GM18498 (cell line): ENCODE measurements around the gene MYDGF.

Experiments used
- ATAC-seq: cut with Tn5 transposase; IDR thresholded peaks from one replicate; pipeline ENCODE4 v1.9.1; 2021; ENCODE audit warnings: mild to moderate bottlenecking, moderate library complexity; ENCODE audit not compliant: unreplicated experiment

MYDGF gene

DNA sequence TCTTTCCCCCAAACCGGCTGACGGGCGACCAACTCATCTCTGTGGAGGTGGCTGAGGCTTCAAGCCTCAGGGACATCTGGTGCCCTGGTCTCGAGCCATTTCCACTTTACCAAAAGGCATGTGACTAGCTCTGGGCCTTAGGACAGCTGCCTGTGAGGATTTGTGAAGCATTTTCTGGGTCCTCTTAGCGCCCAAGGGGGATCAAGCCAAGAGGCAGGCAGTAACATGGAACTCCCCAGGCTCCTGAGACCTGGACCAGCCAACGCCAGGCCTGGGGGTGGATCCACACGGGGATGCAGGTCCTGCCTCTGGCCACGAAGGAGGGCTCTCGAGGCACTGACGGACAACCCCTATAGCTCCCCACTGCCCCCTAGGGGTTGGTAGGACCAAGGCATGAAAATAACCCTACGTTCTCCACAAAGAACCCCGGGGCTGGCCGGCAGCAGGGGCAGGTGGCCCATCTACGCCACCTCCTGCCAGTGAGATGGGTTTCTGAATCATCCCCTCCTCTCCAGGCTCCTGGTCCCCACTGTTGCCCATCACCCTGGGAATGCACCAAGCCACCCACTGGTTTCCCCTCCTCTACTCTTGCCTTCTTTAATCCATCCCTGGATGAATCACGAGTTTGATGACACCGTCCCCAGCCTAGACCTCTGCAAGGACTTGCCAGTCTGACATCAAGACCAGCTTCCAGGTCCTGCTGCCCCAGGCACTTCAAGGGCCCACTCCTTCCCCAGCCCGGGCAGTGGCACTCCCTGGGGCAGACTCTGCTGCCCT lies 7.0 kb upstream of the MYDGF start:
- ATAC-seq: no peak

DNA sequence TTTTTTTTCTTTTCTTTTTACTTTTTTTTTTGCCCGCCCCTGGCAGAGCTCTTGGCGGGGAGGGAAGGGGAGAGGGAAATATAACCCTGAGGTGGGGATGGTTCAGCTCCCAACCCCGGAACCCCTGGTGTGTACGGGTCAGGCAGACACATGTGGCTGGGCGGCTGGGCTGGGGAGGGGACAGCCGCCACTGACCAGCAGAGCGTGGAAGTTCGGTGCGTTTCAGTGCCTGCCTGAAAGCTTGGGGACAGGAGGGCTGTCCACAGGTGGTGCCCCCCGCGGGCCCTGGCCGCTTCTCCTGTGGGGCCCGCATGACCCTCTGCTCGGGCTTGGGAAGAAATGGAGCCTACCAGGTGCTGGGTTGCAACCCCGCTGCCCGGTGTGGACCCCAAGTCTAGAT lies 5.2 kb upstream of the MYDGF start:
- ATAC-seq: no peak

DNA sequence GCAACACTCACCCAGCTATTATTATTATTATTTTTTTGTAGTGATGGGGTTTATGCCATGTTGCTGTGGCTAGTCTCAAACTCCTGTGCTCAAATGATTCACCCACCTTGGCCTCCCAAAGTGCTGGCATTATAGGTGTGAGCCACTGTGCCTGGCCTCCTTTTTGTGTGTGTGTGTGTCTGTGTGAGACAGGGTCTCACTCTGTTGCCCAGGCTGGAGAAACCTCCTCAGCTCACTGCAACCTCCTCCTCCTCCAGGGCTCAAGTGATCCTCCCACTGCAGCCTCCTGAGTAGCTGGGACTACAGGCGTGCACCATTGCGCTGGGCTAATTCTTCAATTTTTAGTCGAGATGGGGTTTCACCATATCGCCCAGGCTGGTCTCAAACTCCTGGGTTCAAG lies 3.6 kb upstream of the MYDGF start:
- no peak for ATAC-seq

DNA sequence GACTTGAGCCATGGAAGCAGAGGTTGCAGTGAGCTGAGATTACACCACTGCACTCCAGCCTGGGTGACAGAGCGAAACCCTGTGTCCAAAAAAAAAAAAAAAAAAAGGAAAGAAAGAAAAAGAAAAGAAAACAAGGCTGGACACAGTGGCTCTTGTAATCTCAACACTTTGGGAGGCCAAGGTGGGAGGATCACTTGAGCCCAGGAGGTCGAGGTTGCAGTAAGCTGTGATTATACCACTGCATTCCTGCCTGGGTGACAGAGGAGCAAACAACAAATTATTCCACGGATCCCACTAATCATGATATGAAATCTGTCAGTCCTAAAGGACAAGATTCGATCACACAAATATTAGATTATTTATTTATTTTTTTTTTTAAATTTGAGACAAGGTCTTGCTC lies 3.1 kb upstream of the MYDGF start:
- no peak for ATAC-seq

DNA sequence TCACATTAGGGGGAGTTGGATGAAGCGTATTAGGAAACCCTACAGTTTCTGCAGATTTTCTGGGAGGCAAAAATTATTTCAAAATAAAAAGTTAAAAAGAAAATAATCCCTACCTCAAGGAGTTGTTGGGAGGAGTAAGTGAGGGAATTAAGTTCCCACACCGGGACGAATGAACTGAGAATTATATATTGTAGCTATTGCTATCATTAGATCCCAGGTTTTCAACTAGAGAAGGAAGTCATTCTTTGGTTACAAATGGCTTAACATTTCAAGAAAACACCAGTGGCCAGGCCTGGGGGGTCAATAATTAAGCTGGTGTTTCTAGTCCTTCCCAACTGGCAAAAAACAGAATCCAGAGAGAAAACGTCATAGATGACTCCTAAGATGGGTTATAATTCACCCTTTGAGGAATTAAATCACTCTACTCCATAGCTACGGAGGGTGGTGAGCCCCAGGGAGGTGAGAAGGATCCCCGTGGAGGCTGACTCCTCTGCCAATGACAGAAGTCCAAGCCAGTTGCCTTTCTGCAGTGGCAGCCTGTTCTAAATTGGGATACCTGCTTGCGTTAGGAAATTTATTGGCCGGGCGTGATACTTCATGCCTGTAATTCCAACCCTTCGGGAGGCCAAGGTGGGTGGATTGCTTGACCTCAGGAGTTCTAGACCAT lies 1.2 kb upstream of the MYDGF start:
- ATAC-seq: no peak

DNA sequence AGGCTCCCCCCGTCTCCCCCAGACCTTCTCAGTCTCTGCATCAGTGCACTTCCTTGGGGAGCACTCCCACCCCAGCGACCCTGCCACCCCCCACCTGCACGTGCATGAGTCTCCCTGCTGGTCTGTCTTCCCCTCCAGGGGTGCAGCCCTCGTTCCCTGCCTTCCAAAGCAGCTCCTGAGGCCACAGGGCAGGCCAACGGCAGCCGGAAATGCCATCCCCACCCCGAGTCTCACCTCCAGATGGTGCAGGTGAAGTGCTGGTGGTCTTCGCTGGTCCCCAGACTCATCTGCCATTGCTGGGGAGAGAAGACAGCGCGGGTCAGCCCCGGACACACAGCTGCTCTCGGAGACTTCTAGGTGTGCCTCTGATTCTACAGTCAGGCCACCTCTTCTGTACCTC lies 5.5 kb downstream of the MYDGF start:
- no peak for ATAC-seq

DNA sequence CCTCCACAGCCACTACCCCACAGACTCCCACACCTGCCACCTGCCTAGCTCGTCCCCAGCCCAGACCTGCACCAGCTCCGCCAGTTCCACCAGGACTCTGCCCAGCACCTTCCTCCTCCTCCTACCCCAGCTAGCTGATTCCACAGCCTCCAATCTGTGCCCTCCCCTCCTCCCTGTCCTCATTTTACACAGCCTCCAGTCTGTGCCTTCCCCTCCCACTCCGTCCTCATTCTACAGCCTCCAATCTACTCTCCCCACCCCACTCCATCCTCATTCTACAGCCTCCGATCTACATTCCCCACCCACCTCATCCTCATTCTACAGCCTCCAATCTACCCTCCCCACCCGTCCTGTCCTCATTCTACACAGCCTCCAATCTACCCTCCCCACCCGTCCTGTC lies 7.3 kb downstream of the MYDGF start:
- no peak for ATAC-seq

DNA sequence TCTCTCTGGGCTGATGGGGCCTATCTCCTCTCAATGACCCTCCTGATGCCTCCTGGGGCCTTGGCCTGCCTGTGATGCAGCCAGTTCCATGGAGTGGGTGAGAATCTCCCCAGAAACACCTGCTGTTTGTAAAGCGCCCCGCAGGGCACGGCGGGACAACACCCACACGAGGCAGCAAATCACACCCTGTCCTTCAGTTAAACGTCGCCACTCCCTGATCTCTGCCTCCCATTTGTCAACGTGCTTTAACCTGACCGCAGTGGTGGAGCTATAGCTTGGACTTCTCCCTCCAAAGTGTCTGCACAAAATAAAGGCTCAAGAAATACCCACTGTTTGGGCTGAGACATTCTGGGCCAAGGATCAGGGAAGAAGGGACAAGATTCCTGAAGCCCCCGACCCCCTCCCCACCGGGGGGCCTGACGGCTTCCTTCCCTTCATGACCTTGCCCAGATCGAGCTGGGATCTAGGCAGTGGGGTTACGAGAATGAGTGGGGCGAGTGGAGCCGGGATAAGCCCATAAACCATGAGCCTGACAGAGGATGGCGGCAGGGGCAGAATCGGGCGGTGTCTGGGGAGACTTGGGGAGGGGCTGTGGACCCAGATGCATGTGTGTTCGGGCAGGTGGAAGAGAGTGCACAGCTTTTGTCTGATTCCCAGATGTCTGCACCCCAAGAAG lies 8.0 kb downstream of the MYDGF start:
- ATAC-seq: no peak

DNA sequence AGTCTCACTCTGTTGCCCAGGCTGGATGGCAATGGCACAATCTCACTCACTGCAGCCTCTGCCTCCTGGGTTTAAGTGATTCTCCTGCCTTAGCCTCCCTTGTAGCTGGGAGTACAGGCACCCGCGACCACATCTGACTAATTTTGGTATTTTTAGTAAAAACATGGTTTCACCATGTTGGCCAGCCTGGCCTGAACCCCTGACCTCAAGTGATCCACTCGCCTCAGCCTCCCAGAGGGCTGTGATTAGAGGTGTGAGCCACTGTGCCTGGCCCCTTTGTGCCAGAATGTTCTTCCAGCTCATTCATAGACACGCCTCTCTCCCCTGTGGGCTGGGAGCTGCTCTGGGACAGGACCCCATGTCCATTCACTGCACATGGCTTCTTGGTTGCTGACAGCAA lies 9.1 kb downstream of the MYDGF start:
- no peak for ATAC-seq

DNA sequence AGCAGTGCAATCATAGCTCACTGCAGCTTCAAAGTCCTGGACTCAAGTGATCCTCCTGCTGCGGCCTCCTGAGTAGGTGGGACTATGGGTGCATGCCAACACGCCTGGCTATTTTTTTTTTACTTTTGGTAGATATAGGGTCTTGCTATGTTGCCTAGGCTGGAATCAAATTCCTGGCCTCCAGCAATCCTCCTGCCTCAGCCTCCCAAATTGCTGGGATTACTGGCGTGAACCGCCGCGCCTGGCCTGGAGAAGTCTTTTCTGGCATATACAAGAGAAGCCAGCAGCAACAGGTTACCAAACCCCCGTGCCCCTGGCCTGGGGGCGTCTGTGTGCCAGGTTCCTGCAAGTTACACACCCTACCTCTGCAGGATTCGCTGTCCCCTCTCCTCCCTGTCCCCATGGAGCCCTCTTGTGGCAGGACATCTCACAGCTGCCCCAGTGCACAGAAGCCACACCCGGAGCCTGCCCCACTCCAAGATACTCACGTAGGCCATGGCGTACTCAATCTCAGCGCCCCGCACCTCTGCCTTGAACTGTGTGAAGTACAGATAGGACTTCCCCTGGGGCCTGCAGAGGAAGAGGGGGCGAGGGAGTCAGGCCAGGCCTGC lies 9.9 kb downstream of the MYDGF start:
- no peak for ATAC-seq

DNA sequence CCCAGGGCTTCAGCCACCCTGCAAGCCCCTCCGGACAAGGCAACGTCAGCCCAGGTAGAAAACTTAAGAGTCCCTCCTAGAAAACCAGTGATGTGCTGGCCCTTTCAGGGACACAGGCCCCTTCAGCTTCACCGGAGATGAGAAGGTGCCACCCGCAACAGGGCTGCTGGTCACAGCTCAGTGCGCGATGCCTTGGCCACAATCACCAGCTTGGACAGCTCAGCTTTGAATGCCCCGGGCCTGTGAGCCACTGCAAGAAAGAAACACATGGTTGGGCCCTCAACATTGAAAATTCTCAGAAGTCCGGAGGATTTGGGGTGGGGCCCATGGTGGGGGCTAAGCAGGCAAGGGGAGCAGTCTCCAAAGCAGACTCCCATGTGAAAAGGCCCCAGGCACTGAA lies 12.3 kb downstream of the MYDGF start:
- no peak for ATAC-seq

DNA sequence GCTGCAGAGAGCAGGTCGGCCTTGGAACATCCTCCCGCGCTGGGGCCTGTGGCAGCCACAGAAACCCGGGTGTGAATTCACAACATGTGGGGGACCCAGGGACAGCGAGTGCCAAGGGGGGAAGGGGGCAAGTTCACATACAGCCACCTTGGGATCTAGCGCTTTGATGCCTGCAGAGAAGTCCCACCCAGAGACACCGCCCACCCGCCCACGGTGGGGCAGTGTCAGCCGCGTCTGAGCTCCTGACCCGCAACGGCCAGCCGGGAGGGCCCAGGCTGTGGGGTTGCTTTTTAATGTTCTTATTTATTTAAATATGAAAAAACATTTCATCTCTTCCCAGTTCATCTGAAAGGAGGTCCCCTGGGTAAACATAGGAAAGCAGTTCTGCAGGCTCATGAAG lies 12.9 kb downstream of the MYDGF start:
- no peak for ATAC-seq

DNA sequence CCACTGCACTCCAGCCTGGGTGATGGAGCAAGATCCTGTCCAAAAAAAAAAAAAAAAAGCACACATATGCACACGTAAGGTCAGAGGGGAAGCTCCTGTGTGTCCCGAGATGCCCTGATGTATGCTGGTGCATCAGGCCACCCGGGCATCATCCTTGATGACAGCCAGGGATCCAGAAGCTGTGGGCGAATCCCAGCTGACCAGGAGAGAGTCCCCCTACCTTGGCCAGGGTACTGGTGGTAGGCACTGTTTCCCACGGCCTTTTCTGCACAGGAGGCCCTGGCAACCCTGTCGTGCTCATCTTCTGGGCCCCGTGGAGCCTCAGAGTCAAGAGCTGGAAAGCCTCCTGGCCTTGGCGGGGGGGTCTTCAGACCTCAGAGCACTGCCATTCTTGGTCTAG lies 14.0 kb downstream of the MYDGF start:
- no peak for ATAC-seq

DNA sequence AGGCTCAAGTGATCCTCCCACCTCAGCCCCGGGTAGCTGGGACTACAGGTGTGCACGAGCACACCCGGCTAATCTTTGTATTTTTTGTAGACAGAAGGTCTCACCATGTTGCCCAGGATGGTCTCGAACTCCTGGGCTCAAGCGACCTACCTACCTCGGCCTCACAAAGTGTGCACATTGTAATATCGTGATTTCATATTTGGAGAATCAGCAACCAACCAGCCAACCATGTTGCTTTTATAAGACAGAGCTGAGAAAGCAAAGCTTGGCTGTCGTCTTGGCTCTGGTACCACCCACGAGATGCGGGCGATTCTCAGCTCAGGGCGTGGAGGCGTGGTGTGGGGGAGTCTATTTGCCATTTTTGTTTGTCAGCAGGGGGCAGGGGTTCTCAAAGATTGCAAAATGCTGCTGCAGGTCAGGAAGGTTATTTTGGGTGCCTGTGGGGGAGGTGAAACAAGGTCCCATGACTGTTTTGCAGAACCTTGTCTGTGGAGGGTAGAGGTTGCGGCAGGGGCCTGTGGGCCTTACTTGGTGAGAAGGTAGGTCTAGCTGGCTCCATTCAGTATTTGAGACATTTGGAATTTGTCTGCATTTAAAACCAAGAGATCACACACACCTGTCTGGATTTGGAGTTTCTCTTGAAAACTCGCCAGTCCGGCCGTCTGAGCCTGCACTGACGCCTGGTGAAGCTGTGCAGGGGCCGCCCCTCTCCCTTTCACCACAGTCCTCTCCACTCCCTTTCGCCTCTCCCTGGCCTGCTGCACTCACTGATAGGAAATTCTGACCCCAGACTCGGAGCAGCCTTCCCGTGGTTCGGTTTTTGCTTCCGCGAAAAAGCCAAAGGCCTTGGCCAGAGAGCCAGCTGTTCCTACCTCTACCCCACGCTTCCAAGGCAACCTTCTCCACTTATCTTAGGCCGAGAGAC lies 15.4 kb downstream of the MYDGF start:
- ATAC-seq: no peak

DNA sequence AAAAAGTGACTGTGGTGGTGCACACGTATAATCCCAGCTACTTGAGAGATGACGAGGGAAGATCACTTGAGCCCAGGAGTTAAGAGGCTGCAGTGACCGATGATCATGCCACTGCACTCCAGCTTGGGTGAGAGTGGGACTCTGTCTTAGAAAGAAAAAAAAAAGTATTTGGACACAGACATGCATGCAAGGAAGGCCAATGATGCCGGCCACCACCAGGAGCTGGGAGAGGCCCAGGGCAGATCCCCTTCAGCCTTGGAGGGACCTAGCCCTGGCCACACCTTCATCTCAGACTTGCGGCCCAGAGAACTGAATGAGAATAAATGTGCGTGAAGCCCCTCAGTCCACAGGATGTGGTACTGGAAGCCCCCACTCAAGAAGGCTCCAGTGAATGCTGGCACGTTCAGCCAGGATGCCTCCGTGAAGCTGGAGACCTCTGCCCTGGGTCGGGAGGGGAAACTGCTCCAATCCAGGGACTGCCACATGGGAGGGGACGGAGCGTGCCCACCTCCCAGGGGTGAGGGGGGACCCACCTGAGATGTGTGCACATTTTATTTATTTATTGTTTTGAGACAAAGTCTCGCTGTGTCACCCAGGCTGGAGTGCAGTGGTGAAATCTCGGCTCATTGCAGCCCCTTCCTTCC lies 16.2 kb downstream of the MYDGF start:
- no peak for ATAC-seq

DNA sequence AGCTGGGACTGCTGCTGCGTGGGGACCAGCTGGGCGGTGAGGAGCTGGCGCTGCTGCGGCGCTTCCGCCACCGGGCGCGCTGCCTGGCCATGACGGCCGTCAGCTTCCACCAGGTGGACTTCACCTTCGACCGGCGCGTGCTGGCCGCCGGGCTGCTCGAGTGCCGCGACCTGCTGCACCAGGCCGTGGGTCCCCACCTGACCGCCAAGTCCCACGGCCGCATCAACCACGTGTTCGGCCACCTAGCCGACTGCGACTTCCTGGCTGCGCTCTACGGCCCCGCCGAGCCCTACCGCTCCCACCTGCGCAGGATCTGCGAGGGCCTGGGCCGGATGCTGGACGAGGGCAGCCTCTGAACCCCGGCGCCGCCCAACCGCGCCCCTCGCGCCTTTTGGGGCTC lies 18.1 kb downstream of the MYDGF start:
- no peak for ATAC-seq

DNA sequence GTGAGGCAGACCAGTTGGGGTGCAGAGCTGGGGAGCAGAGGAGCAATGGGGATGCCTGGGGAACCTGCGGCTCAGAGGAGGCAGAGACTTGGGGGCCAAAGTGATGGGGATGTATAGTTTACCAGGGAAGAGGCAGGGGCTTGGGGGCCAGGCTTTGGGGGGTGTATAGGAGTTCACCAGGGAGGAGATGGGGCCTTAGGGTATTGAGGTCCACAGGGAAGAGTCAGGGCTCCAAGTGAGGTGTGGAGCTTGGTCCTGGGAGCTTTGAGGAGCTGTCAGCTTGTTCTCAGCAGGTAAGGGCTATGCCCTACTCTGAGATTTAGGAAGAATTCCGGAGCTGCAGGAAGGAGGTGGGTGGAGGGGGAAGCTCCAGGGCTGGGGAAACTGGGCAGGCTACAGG lies 20.0 kb downstream of the MYDGF start:
- no peak for ATAC-seq

DNA sequence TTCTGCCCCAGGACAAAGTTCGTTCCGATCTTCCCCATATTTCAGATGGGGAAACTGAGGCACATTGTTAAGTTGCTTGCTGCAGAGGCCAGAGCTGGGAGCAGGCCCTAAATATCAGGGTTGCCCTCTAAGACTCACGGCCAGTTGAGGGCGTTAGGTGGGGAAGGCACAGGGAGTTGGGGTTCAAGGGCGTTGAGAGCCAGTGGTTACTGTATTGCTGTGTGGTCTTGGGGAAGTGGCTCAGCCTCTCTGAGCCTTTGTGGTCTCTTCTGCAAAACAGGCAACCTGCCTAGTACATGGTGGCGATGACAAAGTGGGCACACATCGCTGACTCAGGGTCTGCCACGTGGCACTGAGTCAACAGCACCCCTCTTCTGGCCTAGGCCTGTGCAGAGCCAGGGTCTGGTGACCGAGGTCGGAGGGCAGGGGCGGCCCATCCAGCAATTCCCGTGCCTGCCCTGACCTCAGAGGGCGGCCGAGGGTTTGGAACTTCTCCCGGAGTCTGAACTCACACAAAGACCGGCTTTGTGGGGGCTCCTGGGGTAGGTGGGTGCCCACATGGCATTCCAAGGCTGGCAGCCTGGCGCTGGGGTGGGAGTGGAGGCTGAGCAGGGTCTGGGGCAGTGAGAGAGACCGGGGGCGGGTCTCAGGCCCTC lies 20.6 kb downstream of the MYDGF start:
- ATAC-seq: no peak
